Right lobe of liver (tissue), 6 donors: ENCODE data around the gene KCNN1. TPM values are rescaled to one million over a fixed set of nuclear protein-coding genes. Genes with fewer than 3 reads are reported as not detected.

ENCODE experiments used
- ATAC-seq, 4 donors: fragments of 200-7000 bp; cut with Tn5 transposase; one replicate each; pipeline ENCODE4 v1.9.1; 2020; ENCODE audit warnings: mild to moderate bottlenecking in 4 of 4, moderate library complexity in 4 of 4
- DNase-seq, 3 donors: peaks; one replicate each; pipeline ENCODE4 v3.0.0-alpha.2; 2020
- H3K27ac ChIP-seq, 3 donors: fragments of 200-600 bp; one replicate each; pipeline ENCODE4 v1.8.0; 2022
- H3K27me3 ChIP-seq, 2 donors: fragments of 200-600 bp; one replicate each; pipeline ENCODE4 v1.8.0; 2022
- H3K36me3 ChIP-seq, 4 donors: fragments of 200-600 bp; sonication (generic) in 1 of 4; one replicate each; pipeline versions ENCODE4 v1.5.1 to v1.8.0; 2017 to 2022; ENCODE audit warnings: control low read depth in 1 of 4
- H3K4me1 ChIP-seq, 4 donors: fragments of 200-600 bp; sonication (generic) in 1 of 4; one replicate each; pipeline versions ENCODE4 v1.5.1 to v1.8.0; 2017 to 2022; ENCODE audit warnings: control low read depth in 1 of 4
- H3K4me3 ChIP-seq, 3 donors: fragments of 200-600 bp; one replicate each; pipeline ENCODE4 v1.8.0; 2022
- H3K9me3 ChIP-seq, 4 donors: fragments of 200-600 bp; sonication (generic) in 1 of 4; one replicate each; pipeline versions ENCODE4 v1.5.1 to v1.8.0; 2017 to 2022; ENCODE audit warnings: control low read depth in 1 of 4
- POLR2A ChIP-seq: fragments of 450-650 bp; IDR thresholded peaks from one replicate; pipeline ENCODE4 v1.6.1; 2017; ENCODE audit warnings: antibody characterized with exemption, mild to moderate bottlenecking
- WGBS: methylation state at CpG from one replicate; pipeline ENCODE4 v1.1.6; 2018; ENCODE audit warnings: low coverage, low lambda C conversion rate; ENCODE audit not compliant: insufficient coverage; ENCODE audit errors: missing lambda C conversion rate; 5-methylcytosine and 5-hydroxymethylcytosine counted together
- intact Hi-C, 2 donors: fragments of 100-400 bp; cut with DNase I; formaldehyde crosslinking; loops; one replicate each; pipeline versions ENCODE4 v1.11.2 to v1.14.1; 2022
- total RNA-seq, 6 experiments: library from RNA; depleted of rRNA in 2 of 6; stranded (reverse); fragments of >200 nt in 2 of 6; fragmentation: NEBNext Ultra II Directional in 3 of 6; extraction: Animal tissue kit (Norgen Biotek cat#: 25700) in 3 of 6; gene quantifications; one replicate each; pipeline versions ENCODE4 v1.1.0 to v1.2.4, GENCODE V29; 2016 to 2023
- TF ChIP-seq, protein P1 (sequence below), 4 donors: fragments of 200-600 bp in 3 of 4; fragments of 450-650 bp in 1 of 4; IDR thresholded peaks; one replicate each; pipeline versions ENCODE4 v1.5.1 to v1.8.0; 2016 to 2022; ENCODE audit warnings: antibody characterized with exemption in 4 of 4, mild to moderate bottlenecking in 2 of 4
- donor health status: DM: no; HTN: yes; CAD: no.
- donor health status: DM: no; HTN: no; CAD: no.
- donor health status: DM: no; HTN: no; CAD: no.
- donor health status: DM: no; HTN: yes; CAD: no.
- donor health status: DM: no; HTN: yes; CAD: no.

KCNN1 gene
- total RNA-seq, 6 experiments from 2014 or later: not detected

DNA sequence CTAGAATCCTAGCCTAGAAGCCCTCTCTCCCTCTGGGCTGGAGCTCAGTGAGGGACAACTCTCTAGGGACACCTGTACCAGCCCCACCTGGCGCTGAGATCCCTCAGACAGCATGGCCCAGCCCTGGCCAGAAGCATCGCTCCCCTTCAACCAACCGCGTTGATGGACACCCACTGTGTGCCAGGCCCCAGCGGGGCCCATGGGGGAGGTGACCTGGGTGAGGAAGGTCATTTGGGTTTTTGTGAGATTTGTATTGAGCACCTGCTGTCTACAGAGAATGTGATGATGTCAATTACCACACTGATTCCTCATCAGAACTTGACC, 31.9 kb downstream of the KCNN1 start:
- H3K27me3 ChIP-seq: no peaks in the 10 kb centered on the region
- H3K9me3 ChIP-seq: no peaks in the 10 kb centered on the region
- intact Hi-C loops: loop anchor here in 1 of 2 donors (5.0 kb wide), 1 partner anchor 131 kb away; no protein-coding TSS in a partner anchor
- no peaks in the 10 kb centered on the region for H3K36me3 ChIP-seq
- WGBS: no CpG with 5 or more reads among the region's 5 CpGs
- TF ChIP-seq, protein P1, sequence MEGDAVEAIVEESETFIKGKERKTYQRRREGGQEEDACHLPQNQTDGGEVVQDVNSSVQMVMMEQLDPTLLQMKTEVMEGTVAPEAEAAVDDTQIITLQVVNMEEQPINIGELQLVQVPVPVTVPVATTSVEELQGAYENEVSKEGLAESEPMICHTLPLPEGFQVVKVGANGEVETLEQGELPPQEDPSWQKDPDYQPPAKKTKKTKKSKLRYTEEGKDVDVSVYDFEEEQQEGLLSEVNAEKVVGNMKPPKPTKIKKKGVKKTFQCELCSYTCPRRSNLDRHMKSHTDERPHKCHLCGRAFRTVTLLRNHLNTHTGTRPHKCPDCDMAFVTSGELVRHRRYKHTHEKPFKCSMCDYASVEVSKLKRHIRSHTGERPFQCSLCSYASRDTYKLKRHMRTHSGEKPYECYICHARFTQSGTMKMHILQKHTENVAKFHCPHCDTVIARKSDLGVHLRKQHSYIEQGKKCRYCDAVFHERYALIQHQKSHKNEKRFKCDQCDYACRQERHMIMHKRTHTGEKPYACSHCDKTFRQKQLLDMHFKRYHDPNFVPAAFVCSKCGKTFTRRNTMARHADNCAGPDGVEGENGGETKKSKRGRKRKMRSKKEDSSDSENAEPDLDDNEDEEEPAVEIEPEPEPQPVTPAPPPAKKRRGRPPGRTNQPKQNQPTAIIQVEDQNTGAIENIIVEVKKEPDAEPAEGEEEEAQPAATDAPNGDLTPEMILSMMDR (IDR thresholded peaks at IDR 0.05): no peak
- no peak for TF ChIP-seq POLR2A
- peaks cover 0 to 5% (median 1%) of the 10 kb centered on the region in 4 donors for H3K4me1 ChIP-seq
- no peak for DNase-seq
- no peak overlapping the region for H3K4me3 ChIP-seq
- no peak for ATAC-seq
- no peak overlapping the region for H3K27ac ChIP-seq

DNA sequence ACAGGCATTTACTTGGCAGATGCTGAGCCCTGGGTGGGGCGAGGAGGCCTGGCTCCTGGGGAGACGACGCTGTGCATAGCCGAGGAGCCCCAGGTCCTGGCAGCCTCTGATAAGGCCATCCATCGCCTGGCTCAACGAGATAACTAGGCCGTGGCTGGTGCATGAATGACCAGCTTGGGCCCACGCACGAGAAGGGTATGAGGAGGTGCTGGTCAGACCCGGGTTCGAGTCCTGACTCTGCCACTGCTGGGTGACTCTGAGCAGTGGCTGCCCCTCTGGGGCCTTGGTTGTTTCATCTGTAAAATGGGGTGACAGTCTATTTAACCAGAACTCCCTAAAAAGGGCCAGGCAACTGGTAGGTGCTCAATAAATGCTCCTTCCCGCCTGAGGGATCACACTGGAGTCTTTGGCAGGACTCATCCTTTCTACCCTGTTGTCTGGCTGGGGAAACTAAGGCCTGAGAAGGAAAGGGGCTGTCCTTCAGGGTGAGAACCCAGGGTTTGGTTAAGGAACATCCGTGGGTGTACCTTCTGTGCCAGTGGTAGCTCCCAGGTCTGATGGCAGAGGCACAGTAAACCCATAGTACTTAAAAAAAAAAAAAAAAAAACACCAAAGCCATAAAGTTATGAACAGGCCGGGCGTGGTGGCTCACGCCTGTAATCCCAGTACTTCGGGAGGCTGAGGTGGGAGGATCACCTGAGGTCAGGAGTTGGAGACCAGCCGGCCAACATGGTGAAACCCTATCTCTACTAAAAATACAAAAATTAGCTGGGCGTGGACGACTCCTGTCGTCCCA, 33.0 kb downstream of the KCNN1 start:
- 68% methylated on average over 5 of the region's 21 CpGs for WGBS
- Histone ChIP-seq H3K4me3 (no peak overlapping the region), H3K36me3 (no peaks in the 10 kb centered on the region), H3K9me3 (no peaks in the 10 kb centered on the region), H3K4me1 (peaks cover 0 to 5% (median 1%) of the 10 kb centered on the region in 4 donors), H3K27ac (peak overlapping the region; percentile 69 to 93 (median 84)), H3K27me3 (no peaks in the 10 kb centered on the region)
- TF ChIP-seq POLR2A: no peak
- TF ChIP-seq, protein P1 (IDR thresholded peaks at IDR 0.05): no peak
- ATAC-seq (no peak), DNase-seq (peak in 2 of 3 donors; percentile 50 to 51)
- intact Hi-C loops: loop anchor here in 1 of 2 donors (5.0 kb wide), 2 partner anchors 62 to 133 kb away; no protein-coding TSS in a partner anchor

DNA sequence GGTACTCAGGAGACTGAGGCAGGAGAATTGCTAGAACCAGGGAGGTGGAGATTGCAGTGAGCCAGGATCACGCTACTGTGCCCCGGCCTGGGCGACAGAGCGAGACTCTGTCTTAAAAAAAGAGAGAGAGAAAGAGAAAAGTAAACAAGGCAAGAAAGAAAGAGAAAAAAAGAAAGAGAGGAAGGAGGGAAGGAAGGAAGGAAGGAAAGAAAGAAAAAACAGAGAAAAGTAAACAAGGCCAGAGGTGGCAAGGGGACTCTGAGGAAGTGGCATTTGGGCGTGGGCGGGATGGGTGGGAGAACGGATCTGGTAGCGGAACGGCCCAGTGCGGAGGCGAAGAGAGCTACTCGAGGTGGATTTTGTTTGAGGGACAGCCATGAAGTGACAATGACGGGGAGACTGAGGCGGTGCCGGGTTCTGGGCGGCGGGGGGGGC, 33.6 kb downstream of the KCNN1 start:
- H3K27ac ChIP-seq: peak overlapping the region; percentile 69 to 93 (median 84)
- no peaks in the 10 kb centered on the region for H3K27me3 ChIP-seq
- H3K36me3 ChIP-seq: no peaks in the 10 kb centered on the region
- intact Hi-C loops: loop anchor here in 1 of 2 donors (5.0 kb wide), 1 partner anchor 62 kb away; no protein-coding TSS in a partner anchor
- no peaks in the 10 kb centered on the region for H3K9me3 ChIP-seq
- ATAC-seq (no peak), DNase-seq (no peak)
- H3K4me3 ChIP-seq: peak overlapping the region; percentile 55 to 79 (median 55)
- no peak for TF ChIP-seq POLR2A
- TF ChIP-seq, protein P1 (IDR thresholded peaks at IDR 0.05): no peak
- H3K4me1 ChIP-seq: peaks cover 0 to 5% (median 1%) of the 10 kb centered on the region in 4 donors
- 51% methylated on average over 11 of the region's 17 CpGs for WGBS

DNA sequence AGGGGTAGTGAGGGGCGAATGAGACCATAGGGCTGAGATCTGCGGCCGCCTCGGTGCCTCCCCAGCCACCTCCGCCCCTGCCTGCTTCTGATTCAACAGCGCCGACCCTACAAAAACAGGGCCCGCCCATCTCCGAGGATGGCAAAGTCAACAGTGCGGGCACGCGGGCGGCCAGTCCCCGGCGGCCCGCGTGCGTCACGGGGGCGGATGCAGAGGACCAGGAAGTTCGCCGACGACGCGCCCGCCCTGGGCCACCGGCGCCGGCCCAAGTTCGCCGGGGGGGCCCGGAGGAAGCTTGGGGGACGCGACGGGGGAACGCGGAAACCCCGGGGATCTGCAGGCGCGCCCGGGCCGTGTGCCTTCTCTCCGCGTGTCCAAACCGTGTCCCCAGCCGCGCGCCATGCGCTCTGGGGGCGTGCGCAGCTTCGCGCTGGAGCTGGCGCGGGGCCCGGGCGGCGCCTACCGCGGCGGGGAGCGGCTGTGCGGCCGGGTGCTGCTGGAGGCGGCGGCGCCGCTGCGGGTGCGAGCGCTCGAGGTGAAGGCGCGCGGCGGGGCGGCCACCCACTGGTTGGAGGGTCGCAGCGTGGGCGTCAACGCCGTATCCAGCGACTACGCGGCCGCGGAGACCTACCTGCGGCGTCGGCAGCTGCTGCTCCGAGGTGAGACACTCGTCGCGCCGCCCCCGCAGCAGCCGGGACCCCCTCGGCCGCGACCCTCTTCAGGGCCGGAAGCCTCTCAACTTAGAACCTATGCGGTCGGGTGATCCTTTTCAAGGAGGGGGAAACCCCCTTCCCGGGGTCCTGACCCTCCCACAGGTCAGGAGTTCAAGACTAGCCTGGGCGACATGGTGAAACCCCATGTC, 34.2 kb downstream of the KCNN1 start:
- no peaks in the 10 kb centered on the region for H3K9me3 ChIP-seq
- no peaks in the 10 kb centered on the region for H3K36me3 ChIP-seq
- intact Hi-C loops: loop anchor here in 1 of 2 donors (5.0 kb wide), 1 partner anchor 61 kb away; no protein-coding TSS in a partner anchor
- WGBS: 0% methylated on average over 2 of the region's 105 CpGs
- DNase-seq (peak; percentile 79 to 93 (median 90)), ATAC-seq (peak; percentile 71 to 82 (median 78))
- H3K4me1 ChIP-seq: peaks cover 0 to 5% (median 1%) of the 10 kb centered on the region in 4 donors
- no peaks in the 10 kb centered on the region for H3K27me3 ChIP-seq
- H3K27ac ChIP-seq: peak overlapping the region; percentile 69 to 93 (median 84)
- peak; percentile 82 for TF ChIP-seq POLR2A
- TF ChIP-seq, protein P1 (IDR thresholded peaks at IDR 0.05): no peak
- peak overlapping the region; percentile 55 to 79 (median 55) for H3K4me3 ChIP-seq
